Pericardium fibroblast (primary cell): ENCODE results near the gene CACNA1C. TPM values are rescaled to one million over a fixed set of nuclear protein-coding genes. Genes with fewer than 3 reads are reported as not detected.

ENCODE experiments used
- total RNA-seq: library from RNA; depleted of rRNA; stranded (reverse); fragments of >200 nt; gene quantifications from 2 replicates; pipeline ENCODE4 v1.2.3, GENCODE V29; 2015

The CACNA1C gene
- total RNA-seq, result 2.1 and 10.7 TPM in 2 replicates

DNA sequence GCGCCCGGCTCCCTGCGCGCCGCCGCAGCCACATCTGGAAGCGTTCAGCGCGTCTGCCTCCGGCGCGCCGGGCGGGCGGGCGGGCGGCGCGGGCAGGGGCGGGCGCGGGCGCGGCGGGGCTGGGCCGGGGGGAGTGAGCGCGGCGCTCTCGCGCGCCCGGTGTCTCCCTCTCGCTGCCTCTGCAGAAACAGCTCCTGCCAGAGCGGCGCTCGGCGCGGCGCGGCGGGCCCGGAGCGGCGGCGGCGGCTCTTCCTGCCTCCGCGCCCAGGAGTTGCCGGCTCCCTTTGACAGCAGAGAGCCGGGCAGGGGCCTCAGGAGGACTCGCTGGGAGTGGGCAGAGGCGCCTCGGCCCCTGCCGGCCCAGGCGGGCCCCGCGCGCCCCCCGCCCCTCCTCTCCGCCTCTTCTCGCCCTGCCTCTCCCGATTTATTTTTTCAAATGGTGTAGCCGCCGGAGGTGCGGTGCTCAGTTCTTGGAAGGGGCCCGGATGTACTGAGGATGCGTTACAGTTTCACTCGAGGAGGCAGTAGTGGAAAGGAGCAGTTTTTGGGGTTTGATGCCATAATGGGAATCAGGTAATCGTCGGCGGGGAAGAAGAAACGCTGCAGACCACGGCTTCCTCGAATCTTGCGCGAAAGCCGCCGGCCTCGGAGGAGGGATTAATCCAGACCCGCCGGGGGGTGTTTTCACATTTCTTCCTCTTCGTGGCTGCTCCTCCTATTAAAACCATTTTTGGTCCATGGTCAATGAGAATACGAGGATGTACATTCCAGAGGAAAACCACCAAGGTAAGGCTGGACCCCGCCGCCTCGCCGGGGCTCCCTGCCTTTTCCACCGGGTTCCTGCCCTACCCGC lies at the start of gene CACNA1C:
CACNA1C (plus strand) TSS at position 162 of the 853 bp plus-strand sequence; CDS start at position 738, 576 bp downstream.

DNA sequence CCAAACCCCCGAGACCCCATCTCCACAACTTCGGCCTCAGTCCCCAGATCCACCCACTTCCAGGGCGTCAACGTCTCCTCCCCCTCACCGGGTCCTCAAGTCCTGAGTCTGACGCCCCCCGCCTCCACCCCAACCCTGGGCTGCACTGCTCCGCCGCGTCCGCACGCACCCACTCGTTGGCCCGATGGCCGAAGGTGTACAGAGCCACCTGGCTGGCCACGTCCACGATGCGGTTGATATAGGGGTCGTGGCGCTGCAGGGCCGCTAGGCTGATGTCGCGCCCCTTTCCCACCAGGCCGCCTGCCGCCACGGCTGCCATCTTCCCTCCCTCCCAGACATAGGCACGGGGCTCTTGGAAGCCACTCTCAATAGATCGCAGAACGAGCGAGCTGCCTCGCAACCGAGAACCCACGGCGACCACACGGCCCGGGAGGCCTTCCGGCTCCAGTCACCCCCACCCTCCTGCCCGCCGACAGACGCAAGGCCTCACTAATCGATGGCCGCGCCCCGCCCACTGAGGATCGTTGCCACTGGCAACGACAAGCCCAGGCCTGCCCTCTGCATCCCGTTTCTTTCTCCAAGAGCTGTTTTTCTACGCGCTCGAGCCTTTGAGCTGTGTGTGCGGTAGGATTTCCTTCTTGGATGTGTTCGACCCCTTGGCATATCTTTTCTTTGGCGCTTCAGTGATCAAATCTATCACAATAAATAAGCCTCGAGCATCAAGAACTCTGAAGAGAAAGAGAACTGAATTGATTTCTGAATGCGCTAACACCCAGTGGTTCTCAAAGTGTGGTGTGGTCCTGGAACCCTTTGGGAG lies 48.5 kb upstream of the CACNA1C start, which contains the start of gene DCP1B:
DCP1B (minus strand) TSS at position 345 of the 817 bp plus-strand sequence; CDS start at position 319, 26 bp downstream.

Other genes starting within 250 kb of the CACNA1C start
- not detected in 2 replicates for gene LRTM2, start 232.4 kb upstream of the CACNA1C start, total RNA-seq
- gene CACNA2D4, start 134.3 kb upstream of the CACNA1C start, total RNA-seq, result 0.09 and 0.35 TPM in 2 replicates
- gene DCP1B, start 48.5 kb upstream of the CACNA1C start, total RNA-seq, result 10.3 and 15.9 TPM in 2 replicates